Ovary (tissue), 9 donors: Measurements from ENCODE around the gene SYT9. TPM values are rescaled to one million over a fixed set of nuclear protein-coding genes. Genes with fewer than 3 reads are reported as not detected.

Experiments
- DNase-seq, 5 donors: peaks; one replicate each; pipeline ENCODE4 v3.0.0-alpha.2; 2019 to 2020
- H3K27ac ChIP-seq, 2 donors: fragments of 200-600 bp; one replicate each; pipeline versions ENCODE4 v1.5.1 to v1.8.0; 2019 to 2022
- H3K27me3 ChIP-seq: fragments of 200-600 bp; one replicate; pipeline ENCODE4 v1.8.0; 2022
- H3K36me3 ChIP-seq: fragments of 200-600 bp; sonication (generic); one replicate; pipeline ENCODE4 v1.5.1; 2019
- H3K4me1 ChIP-seq: one replicate; pipeline ENCODE4 v1.8.1; 2013; ENCODE audit warnings: mild to moderate bottlenecking, moderate library complexity; ENCODE audit not compliant: insufficient read depth
- H3K4me3 ChIP-seq: fragments of 200-600 bp; sonication (generic); one replicate; pipeline ENCODE4 v1.5.1; 2017
- H3K9me3 ChIP-seq, 2 donors: fragments of 200-600 bp in 1 of 2; sonication (generic) in 1 of 2; one replicate each; pipeline versions ENCODE4 v1.5.1 to v1.8.1; 2013 to 2019; ENCODE audit warnings: mild to moderate bottlenecking in 1 of 2, moderate library complexity in 1 of 2
- EP300 ChIP-seq: sonication (generic); formaldehyde crosslinking; IDR thresholded peaks from one replicate; pipeline ENCODE4 v1.6.1; 2017; ENCODE audit warnings: antibody characterized with exemption
- POLR2A ChIP-seq: fragments of 450-650 bp; IDR thresholded peaks from one replicate; pipeline ENCODE4 v1.6.1; 2017; ENCODE audit warnings: antibody characterized with exemption, mild to moderate bottlenecking, moderate library complexity
- WGBS, 3 donors: extraction: QIAGEN DNeasy Blood & Tissue Kit in 1 of 3; methylation state at CpG; one replicate each; pipeline versions ENCODE4 v1.1.5 to v1.1.7; 2013 to 2017; 5-methylcytosine and 5-hydroxymethylcytosine counted together
- intact Hi-C, 4 donors: fragments of 100-400 bp; cut with DNase I; formaldehyde crosslinking; loops; one replicate each; pipeline versions ENCODE4 v1.11.0 to v1.15.1; 2022 to 2023
- polyA plus RNA-seq, 2 donors: library from polyadenylated mRNA; stranded (reverse); fragments of 200-250 nt in 1 of 2; fragments of 350-450 nt in 1 of 2; fragmentation: Illumina TruSeq in 1 of 2; extraction: RNeasy Lipid Tissue Mini Kit (QIAGEN cat#74804) in 1 of 2; gene quantifications; one replicate each; pipeline ENCODE4 v1.2.3, GENCODE V29; 2013 to 2014
- total RNA-seq, 7 donors: library from RNA; depleted of rRNA in 2 of 7; stranded (reverse); fragments of >200 nt in 2 of 7; fragmentation: NEBNext Ultra II Directional in 3 of 7; extraction: Animal tissue kit (Norgen Biotek cat#: 25700) in 3 of 7; gene quantifications; one replicate each; pipeline versions ENCODE4 v1.1.0 to v1.2.4, GENCODE V29; 2016 to 2023
- TF ChIP-seq, protein P1 (sequence below), 3 donors: fragments of 450-650 bp in 2 of 3; fragments of 200-600 bp in 1 of 3; IDR thresholded peaks; one replicate each; pipeline versions ENCODE4 v1.5.1 to v1.8.0; 2016 to 2022; ENCODE audit warnings: antibody characterized with exemption in 3 of 3, mild to moderate bottlenecking in 1 of 3
- donor health status: DM: no; HTN: no; CAD: no; lungs with moderate emphysema.
- donor health status: DM: no; HTN: no; CAD: no.
- donor health status: Bipolar disorder and iron deficiency.
- donor health status: DM: yes; HTN: yes; CAD: no.
- donor health status: DM: no; HTN: no; CAD: no.
- donor health status: DM: yes; HTN: yes; CAD: no.

The SYT9 gene
- total and polyA plus RNA-seq, 9 donors: 0.05 to 0.48 (median 0.13) TPM; not detected in 3

GRCh38 chr11:7450836-7451235 is 199.1 kb downstream of the SYT9 start:
- Histone ChIP-seq H3K4me1 (no peaks in the 10 kb centered on the region), H3K27ac (no peak overlapping the region), H3K9me3 (no peaks in the 10 kb centered on the region), H3K36me3 (no peaks in the 10 kb centered on the region), H3K4me3 (no peak overlapping the region), H3K27me3 (no peaks in the 10 kb centered on the region)
- TF ChIP-seq EP300 (no peak), POLR2A (no peak)
- TF ChIP-seq, protein P1, sequence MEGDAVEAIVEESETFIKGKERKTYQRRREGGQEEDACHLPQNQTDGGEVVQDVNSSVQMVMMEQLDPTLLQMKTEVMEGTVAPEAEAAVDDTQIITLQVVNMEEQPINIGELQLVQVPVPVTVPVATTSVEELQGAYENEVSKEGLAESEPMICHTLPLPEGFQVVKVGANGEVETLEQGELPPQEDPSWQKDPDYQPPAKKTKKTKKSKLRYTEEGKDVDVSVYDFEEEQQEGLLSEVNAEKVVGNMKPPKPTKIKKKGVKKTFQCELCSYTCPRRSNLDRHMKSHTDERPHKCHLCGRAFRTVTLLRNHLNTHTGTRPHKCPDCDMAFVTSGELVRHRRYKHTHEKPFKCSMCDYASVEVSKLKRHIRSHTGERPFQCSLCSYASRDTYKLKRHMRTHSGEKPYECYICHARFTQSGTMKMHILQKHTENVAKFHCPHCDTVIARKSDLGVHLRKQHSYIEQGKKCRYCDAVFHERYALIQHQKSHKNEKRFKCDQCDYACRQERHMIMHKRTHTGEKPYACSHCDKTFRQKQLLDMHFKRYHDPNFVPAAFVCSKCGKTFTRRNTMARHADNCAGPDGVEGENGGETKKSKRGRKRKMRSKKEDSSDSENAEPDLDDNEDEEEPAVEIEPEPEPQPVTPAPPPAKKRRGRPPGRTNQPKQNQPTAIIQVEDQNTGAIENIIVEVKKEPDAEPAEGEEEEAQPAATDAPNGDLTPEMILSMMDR (IDR thresholded peaks at IDR 0.05): no peak
- 31 to 45% (median 40%) methylated on average over 3 of the region's 3 CpGs for WGBS, 3 donors
- no peak for DNase-seq
- intact Hi-C loops: no loop called here

- Histone ChIP-seq H3K27me3 (no peaks in the 10 kb centered on the region), H3K4me1 (no peaks in the 10 kb centered on the region), H3K36me3 (no peaks in the 10 kb centered on the region), H3K4me3 (no peak overlapping the region), H3K9me3 (no peaks in the 10 kb centered on the region), H3K27ac (no peak overlapping the region)
- no peak for DNase-seq
- TF ChIP-seq, protein P1 (IDR thresholded peaks at IDR 0.05): no peak
- no peak for TF ChIP-seq EP300
- TF ChIP-seq POLR2A: no peak
- intact Hi-C loops: no loop called here
- WGBS, 3 donors: 19 to 21% (median 20%) methylated on average over 3 of the region's 3 CpGs
These were observed 199.8 kb downstream of the SYT9 start for GRCh38 chr11:7451520-7451919.

DNA sequence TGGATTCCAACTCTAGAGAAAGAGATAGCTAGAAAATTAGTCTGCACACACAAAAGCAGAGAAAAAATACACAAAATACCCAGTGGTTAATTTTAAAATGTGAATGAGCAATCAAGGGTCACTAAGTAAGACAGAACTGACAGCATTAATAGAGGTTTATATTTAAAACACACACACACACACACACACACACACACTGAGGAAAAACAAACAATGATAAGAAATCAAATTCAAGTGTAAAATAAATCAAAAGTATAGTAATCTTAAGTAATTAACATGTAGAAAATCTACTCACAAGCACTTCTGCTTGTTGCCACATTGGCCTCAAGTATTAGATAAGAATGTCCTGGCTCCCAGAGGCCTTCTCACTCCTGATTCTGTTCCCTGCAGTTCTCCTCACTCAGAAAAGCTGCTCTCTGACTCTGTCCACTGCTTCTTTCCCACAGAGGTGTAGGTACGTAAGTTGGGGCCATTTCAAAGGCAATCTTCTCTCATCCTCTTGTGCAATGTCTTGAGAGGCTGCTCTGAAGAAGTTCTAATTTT is 200.3 kb downstream of the SYT9 start:
- DNase-seq: no peak
- Histone ChIP-seq H3K4me3 (no peak overlapping the region), H3K36me3 (no peaks in the 10 kb centered on the region), H3K9me3 (no peaks in the 10 kb centered on the region), H3K4me1 (no peaks in the 10 kb centered on the region), H3K27me3 (no peaks in the 10 kb centered on the region), H3K27ac (no peak overlapping the region)
- intact Hi-C loops: no loop called here
- 87 to 92% (median 88%) methylated on average over 1 of the region's 1 CpG for WGBS, 3 donors
- TF ChIP-seq, protein P1 (IDR thresholded peaks at IDR 0.05): no peak
- TF ChIP-seq EP300: no peak
- no peak for TF ChIP-seq POLR2A

DNA sequence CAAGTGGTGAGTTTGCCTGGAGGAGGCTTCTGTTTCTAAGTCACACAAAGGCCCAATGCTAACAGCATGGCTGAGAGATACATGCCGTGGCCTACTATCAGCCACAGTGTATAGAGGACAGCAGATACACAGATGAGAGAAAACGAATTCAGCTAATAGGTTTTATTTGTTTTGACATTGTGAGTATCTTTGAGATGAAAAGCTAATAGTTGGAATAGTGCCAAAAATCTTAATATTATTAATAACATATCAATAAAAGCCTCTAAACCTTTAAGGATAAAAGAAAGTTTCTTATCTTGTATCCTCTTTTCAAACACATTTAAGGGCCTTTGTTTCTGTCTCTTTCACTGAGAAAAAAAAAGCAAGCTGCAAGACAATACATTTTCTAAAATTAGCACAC is 203.2 kb downstream of the SYT9 start:
- TF ChIP-seq, protein P1 (IDR thresholded peaks at IDR 0.05): no peak
- TF ChIP-seq EP300: no peak
- no peak for TF ChIP-seq POLR2A
- WGBS, 3 donors: 63 to 67% (median 67%) methylated on average over 2 of the region's 2 CpGs
- intact Hi-C loops: no loop called here

More for the DNA sequence above, 203.2 kb downstream of the SYT9 start:
- DNase-seq: no peak
- Histone ChIP-seq H3K36me3 (no peaks in the 10 kb centered on the region), H3K9me3 (no peaks in the 10 kb centered on the region), H3K27me3 (no peaks in the 10 kb centered on the region), H3K4me3 (no peak overlapping the region), H3K4me1 (no peaks in the 10 kb centered on the region), H3K27ac (no peak overlapping the region)
